Activated CD4-positive, alpha-beta memory T cell treated with anti-CD3 and anti-CD28 coated beads, Interleukin-2, amount 10 ng/mL, durations not matched to agents 7 days and 5 days (primary cell): ENCODE results near the gene SFMBT2. TPM values are rescaled to one million over a fixed set of nuclear protein-coding genes. Genes with fewer than 3 reads are reported as not detected.
"Not testable (repeated sequence)": the region's sequence is repeated elsewhere in the genome, so short reads cannot be mapped to it uniquely, and the experiment has no call there.

Experiments used
- CTCF ChIA-PET: fragments of 350-600 bp; sonication (Branson Sonifier 250); formaldehyde crosslinking; loops from one replicate; lab custom pipeline; 2021; ENCODE audit warnings: antibody characterized with exemption, inconsistent platforms; lab: Charles Lee
- POLR2A ChIA-PET: fragments of 350-600 bp; sonication (Branson Sonifier 250); formaldehyde crosslinking; loops from one replicate; lab custom pipeline; 2021; ENCODE audit warnings: antibody characterized with exemption; lab: Charles Lee
- DNase-seq: peaks from one replicate; pipeline ENCODE4 v3.0.0-alpha.2; 2020
- H3K27ac Mint-ChIP-seq: one replicate; pipeline ENCODE4 v1.8.0; 2021; ENCODE audit warnings: mild to moderate bottlenecking, mixed read lengths
- H3K27me3 Mint-ChIP-seq: one replicate; pipeline ENCODE4 v1.8.0; 2021; ENCODE audit warnings: mixed read lengths
- H3K36me3 Mint-ChIP-seq: one replicate; pipeline ENCODE4 v1.8.0; 2021; ENCODE audit warnings: low read depth, mixed read lengths
- H3K4me1 Mint-ChIP-seq: one replicate; pipeline ENCODE4 v1.8.0; 2021; ENCODE audit warnings: mixed read lengths
- H3K4me3 Mint-ChIP-seq: one replicate; pipeline ENCODE4 v1.8.0; 2021; ENCODE audit warnings: mild to moderate bottlenecking, mixed read lengths
- H3K9me3 Mint-ChIP-seq: one replicate; pipeline ENCODE4 v1.8.0; 2021; ENCODE audit warnings: mixed read lengths
- total RNA-seq, 2 experiments: library from RNA; stranded (reverse); gene quantifications; one replicate each; pipeline ENCODE4 v1.2.3, GENCODE V29; 2021

SFMBT2 gene
- total RNA-seq, 2 experiments from 2014 or later: 25.8 to 27.0 TPM

DNA sequence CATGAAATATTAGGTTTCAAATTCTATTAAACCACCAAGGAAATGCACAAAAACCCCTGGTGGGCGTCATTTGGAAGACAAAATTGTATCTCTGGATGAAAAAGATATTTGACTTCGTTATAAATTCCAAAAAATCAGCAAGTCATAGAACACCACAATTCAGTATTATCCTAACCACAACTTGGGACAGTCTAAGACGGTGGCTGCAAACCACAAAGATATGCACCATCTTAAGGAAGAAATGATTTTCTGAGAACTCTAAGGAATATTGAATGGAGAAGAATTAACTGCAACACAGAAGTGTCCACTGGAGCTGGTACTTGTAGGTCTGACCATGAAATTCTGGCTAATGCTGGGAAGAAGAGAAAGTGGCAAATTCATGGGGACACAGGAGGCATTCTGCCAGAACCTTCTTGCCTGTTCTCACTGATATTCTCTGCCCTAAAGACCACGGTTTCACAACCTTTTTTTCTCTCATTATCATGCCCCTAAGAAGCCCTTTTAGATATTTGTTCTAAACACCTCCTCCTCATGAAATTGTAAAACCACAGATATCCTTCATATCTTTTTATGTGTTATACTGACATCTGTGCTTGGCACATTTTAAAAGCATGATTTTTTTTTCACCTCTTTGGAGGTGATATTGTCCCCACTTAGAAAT, 92.9 kb downstream of the SFMBT2 start:
- H3K27me3 Mint-ChIP-seq: no peaks in the 10 kb centered on the region
- CTCF ChIA-PET: no interaction called here
- DNase-seq: no peak
- POLR2A ChIA-PET: interaction anchor here (0.6 kb wide), 1 partner anchor 326 kb away, joined by 3 read pairs; no protein-coding TSS in a partner anchor
- H3K36me3 Mint-ChIP-seq: peaks cover 16% of the 10 kb centered on the region
- H3K27ac Mint-ChIP-seq: no peak overlapping the region
- H3K4me3 Mint-ChIP-seq: no peak overlapping the region
- peaks cover 5% of the 10 kb centered on the region for H3K9me3 Mint-ChIP-seq
- peaks cover 46% of the 10 kb centered on the region for H3K4me1 Mint-ChIP-seq

DNA sequence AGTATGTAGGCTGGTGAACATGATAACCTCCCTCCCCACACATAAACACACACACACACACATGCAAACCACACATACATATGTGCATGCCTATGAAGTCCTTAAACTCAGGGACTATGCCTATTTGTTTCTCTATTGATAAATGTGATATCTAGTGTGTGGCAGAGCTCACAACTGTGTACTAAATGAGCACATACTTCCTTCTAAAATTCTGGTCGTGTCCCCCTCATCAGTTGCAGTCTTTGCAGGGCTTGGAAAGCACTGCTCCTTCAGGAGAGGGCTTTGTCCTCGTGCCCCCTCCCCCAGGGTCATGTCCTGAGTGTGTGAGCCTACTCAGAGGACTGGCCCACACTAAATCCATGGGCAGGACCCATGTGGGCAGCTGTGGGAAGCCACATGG, 94.0 kb downstream of the SFMBT2 start:
- POLR2A ChIA-PET: no interaction called here
- peaks cover 9% of the 10 kb centered on the region for H3K36me3 Mint-ChIP-seq
- H3K4me1 Mint-ChIP-seq: peaks cover 46% of the 10 kb centered on the region
- no peak overlapping the region for H3K27ac Mint-ChIP-seq
- no peak for DNase-seq
- no peaks in the 10 kb centered on the region for H3K27me3 Mint-ChIP-seq
- no peak overlapping the region for H3K4me3 Mint-ChIP-seq
- H3K9me3 Mint-ChIP-seq: no peaks in the 10 kb centered on the region
- CTCF ChIA-PET: no interaction called here

DNA sequence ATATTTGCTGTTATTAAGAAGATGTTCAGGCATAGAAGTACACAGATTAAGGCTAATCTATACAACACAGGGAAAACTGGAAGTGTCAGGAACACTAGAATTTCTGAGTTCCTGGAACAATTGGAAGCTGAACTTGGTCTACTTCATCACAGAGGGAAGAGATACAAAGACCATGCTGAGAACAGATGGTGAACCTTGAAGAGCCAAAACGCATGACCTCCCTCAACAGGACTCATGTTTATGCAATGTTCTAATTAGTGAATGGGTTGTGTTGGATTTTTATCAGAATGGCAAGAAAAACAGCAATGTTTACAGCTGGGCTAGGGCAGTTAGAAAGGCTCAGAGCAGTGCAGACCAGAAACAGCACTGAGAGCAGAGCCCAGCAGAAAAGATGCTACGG, 94.9 kb downstream of the SFMBT2 start:
- Mint-ChIP-seq H3K9me3 (no peaks in the 10 kb centered on the region), H3K4me1 (peaks cover 46% of the 10 kb centered on the region), H3K27ac (no peak overlapping the region), H3K27me3 (no peaks in the 10 kb centered on the region), H3K36me3 (peaks cover 11% of the 10 kb centered on the region), H3K4me3 (no peak overlapping the region)
- no peak for DNase-seq
- ChIA-PET POLR2A (no interaction called here), CTCF (no interaction called here)

DNA sequence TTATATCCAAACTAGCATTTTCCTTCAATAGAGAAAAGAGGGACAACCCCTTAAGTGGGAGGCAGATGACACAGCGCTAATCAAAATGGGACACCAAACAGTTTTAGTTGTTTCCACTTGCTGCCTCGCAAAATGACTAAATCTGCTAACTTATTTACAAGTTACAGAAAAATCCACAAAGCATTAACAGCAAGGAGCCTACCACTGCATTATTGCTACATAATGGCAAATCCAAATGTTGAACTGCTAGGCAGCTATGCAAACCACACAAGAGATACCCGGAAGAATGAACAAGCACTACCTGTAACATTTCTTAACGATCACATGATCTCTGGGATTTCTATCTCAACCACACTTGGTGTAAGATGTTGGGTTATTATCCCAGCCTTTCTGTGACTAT, 96.7 kb downstream of the SFMBT2 start:
- Mint-ChIP-seq H3K4me1 (peaks cover 38% of the 10 kb centered on the region), H3K4me3 (no peak overlapping the region), H3K9me3 (no peaks in the 10 kb centered on the region), H3K27me3 (no peaks in the 10 kb centered on the region), H3K36me3 (peaks cover 5% of the 10 kb centered on the region), H3K27ac (no peak overlapping the region)
- CTCF ChIA-PET: no interaction called here
- POLR2A ChIA-PET: no interaction called here
- no peak for DNase-seq

DNA sequence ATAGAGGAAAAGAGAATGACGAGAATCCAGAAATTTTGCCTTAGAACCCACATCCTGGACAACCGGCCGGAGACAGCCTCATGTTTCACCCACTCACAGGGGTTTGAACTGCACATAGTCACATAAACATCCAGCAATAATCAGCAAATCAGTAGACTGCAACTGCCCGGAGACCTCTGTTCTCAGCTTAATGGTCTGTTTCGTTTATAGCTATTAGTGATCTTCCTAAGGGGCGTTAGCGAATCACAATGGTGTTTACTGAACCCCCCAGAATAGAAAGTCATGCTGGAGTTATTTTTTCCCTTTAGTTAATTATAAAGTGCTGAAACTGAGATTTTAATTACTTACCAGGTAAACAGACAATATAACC, 98.4 kb downstream of the SFMBT2 start:
- H3K4me3 Mint-ChIP-seq: no peak overlapping the region
- peaks cover under 1% of the 10 kb centered on the region for H3K9me3 Mint-ChIP-seq
- CTCF ChIA-PET: no interaction called here
- H3K36me3 Mint-ChIP-seq: peaks cover 7% of the 10 kb centered on the region
- no peak for DNase-seq
- no peaks in the 10 kb centered on the region for H3K27me3 Mint-ChIP-seq
- POLR2A ChIA-PET: no interaction called here
- H3K4me1 Mint-ChIP-seq: peaks cover 23% of the 10 kb centered on the region
- no peak overlapping the region for H3K27ac Mint-ChIP-seq

DNA sequence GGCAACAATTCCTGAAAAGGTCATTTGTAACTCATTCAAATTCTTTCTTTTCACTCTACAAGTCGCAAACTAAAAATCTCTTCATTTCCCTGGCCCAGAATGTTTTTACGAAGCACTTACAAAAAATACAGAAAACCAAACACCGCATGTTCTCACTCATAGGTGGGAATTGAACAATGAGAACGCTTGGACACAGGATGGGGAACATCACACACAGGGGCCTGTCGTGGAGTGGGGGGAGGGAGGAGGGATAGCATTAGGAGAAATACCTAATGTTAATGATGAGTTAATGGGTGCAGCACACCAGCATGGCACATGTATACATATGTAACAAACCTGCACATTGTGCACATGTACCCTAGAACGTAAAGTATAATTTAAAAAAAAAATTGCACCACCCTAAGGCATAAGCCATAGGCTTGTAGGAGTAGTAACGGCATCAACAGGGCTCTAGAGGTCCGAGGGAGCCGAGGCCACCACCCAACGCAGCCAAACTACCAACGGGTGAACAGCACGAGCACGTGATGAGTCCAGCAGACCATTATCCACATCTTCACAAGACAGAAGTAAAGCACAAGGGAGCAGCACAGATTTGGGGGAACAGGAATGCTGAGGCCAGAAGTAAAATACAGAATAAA, 98.9 kb downstream of the SFMBT2 start:
- not testable (repeated sequence) for H3K27me3 Mint-ChIP-seq

DNA sequence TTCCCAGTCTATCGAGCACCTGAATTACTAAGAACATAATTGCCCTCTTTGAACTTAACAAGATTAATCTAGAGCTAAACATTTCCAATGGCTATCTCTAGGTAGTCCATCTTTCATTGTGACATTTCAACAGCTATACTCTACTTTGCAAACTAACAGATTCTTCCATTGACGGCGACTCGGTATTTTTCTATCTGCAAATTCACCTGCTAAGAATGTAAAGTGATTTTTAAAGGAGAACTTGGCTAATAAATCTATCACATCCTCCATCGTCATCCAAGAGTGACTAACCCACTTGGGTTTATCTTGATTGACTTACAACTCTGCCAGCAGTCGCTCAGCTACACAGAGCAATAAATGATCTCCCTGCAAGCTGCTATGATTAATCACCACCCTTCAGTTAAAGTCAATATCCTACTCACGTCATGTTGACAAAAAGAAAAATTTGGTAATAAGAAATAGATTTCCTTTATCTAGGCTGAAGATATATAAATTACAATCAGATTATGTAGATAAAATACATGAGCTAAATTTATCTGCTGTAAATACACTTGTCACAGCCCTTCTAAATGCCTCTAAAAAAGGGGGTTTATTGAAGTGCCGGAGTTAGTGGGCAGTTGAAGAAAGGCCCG, 99.5 kb downstream of the SFMBT2 start:
- Mint-ChIP-seq H3K4me3 (no peak overlapping the region), H3K27ac (no peak overlapping the region), H3K36me3 (peaks cover 4% of the 10 kb centered on the region), H3K9me3 (peaks cover 4% of the 10 kb centered on the region), H3K27me3 (no peaks in the 10 kb centered on the region), H3K4me1 (peaks cover 23% of the 10 kb centered on the region)
- no peak for DNase-seq
- CTCF ChIA-PET: no interaction called here
- POLR2A ChIA-PET: no interaction called here

More for the DNA sequence above, 98.9 kb downstream of the SFMBT2 start:
- H3K36me3 Mint-ChIP-seq, DNase-seq, H3K27ac Mint-ChIP-seq, H3K9me3 Mint-ChIP-seq, CTCF ChIA-PET, POLR2A ChIA-PET, H3K4me3 Mint-ChIP-seq: not testable (repeated sequence)
- H3K4me1 Mint-ChIP-seq: peaks cover 23% of the 10 kb centered on the region

DNA sequence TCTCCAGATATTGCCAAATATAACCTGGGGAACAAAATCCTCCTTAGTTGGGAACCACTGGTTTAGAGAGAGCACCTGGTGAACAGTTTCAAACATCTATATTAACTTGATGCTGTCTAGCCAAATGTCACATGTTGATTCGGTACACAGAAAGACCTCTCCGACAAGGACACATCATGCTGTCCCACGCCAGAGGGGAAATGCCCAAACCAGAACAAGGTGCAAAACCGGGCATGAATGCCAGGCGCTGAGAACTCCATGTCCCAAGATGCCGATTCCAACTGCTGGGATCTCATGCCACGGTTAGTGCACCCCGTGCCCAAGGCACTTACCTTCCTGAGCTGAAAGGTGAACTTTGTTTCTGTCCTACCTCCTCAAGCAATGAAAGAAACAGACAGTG, 100.8 kb downstream of the SFMBT2 start:
- Mint-ChIP-seq H3K9me3 (peaks cover 4% of the 10 kb centered on the region), H3K36me3 (peaks cover 7% of the 10 kb centered on the region), H3K4me3 (no peak overlapping the region), H3K4me1 (peaks cover 17% of the 10 kb centered on the region), H3K27me3 (no peaks in the 10 kb centered on the region), H3K27ac (no peak overlapping the region)
- ChIA-PET POLR2A (no interaction called here), CTCF (no interaction called here)
- no peak for DNase-seq

DNA sequence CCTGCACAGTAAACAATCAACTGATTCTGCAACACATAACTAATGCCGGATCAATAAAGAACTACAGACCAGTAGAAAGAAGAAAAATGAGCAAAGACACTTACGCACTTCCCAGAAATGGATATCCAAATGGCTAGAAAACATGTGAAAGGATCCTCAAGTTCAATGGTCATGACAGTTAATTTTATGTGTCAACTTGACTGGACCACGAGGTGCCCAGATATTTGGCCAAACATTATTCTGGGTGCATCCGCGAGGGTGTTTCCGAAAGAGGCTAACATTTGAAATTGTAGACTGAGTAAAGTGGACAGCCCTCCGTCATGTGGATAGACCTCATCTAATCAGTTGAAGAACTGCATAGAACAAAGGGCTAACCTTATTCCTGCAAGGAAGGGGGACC, 102.0 kb downstream of the SFMBT2 start:
- Mint-ChIP-seq H3K9me3 (peaks cover 4% of the 10 kb centered on the region), H3K27me3 (no peaks in the 10 kb centered on the region), H3K4me3 (no peak overlapping the region), H3K27ac (no peak overlapping the region), H3K4me1 (peaks cover 5% of the 10 kb centered on the region), H3K36me3 (peaks cover 12% of the 10 kb centered on the region)
- DNase-seq: no peak
- CTCF ChIA-PET: no interaction called here
- POLR2A ChIA-PET: no interaction called here

DNA sequence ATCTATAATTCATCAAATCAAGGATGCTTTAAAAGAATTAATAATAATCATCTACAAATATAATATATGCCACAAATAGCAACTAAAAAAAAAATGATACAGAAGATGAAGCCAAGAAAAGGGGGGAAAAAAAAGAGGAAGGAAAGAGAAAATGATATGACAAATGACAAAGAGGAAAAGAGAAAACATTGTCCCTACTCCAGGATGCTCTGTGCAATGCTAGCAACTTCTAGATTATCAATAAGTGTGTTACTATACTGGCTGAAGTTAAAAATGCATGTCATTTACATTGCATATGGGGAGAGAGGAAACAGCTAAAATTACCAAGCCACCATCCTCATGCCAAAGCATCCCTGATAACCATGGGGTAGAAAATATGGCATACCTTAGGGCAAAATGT, 104.2 kb downstream of the SFMBT2 start:
- DNase-seq: no peak
- no peaks in the 10 kb centered on the region for H3K4me1 Mint-ChIP-seq
- no peak overlapping the region for H3K4me3 Mint-ChIP-seq
- POLR2A ChIA-PET: no interaction called here
- no peak overlapping the region for H3K27ac Mint-ChIP-seq
- peaks cover 15% of the 10 kb centered on the region for H3K36me3 Mint-ChIP-seq
- CTCF ChIA-PET: no interaction called here
- H3K27me3 Mint-ChIP-seq: no peaks in the 10 kb centered on the region
- peaks cover 4% of the 10 kb centered on the region for H3K9me3 Mint-ChIP-seq

DNA sequence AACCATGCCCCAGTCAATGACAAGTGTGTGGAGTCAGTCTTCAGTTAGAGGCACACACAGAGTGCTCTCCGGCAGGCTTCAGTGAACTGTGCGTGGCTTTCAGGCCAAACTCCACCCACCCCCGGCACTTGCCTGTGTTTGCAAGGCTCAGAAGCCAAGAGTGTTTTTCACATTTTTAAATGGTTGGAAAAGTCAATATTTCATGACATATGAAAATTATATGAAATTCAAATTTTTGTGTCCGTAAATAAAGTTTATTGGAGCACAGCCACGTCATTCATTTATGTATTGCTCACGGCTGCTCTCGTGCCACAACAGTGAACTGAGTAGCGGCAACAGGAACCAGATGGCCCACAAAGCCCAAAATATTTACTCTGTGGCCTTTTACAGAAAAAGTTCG, 104.7 kb downstream of the SFMBT2 start:
- Mint-ChIP-seq H3K4me1 (no peaks in the 10 kb centered on the region), H3K27me3 (no peaks in the 10 kb centered on the region), H3K27ac (no peak overlapping the region), H3K9me3 (peaks cover 4% of the 10 kb centered on the region), H3K36me3 (peaks cover 14% of the 10 kb centered on the region), H3K4me3 (no peak overlapping the region)
- ChIA-PET POLR2A (no interaction called here), CTCF (no interaction called here)
- DNase-seq: no peak

DNA sequence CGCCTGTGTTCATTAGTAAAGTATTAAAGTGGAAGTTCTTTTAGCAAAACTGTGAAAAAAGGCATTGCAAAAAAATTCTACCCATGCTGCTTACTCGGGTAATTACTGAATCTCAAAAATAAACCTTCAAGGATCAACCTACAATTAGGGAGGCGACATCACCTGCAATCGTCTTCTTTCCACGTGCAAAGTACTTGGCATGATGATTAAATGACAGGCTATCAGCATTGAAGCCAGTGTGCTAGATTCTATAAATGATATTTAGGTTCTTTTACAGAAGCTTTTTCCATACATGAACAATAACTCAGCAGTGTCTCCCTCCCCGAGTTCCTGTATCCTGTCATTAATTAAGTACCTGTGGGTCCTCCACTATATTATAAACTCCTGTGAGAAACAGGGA, 105.8 kb downstream of the SFMBT2 start:
- ChIA-PET POLR2A (no interaction called here), CTCF (no interaction called here)
- H3K27me3 Mint-ChIP-seq: no peaks in the 10 kb centered on the region
- H3K9me3 Mint-ChIP-seq: peaks cover 4% of the 10 kb centered on the region
- peaks cover 17% of the 10 kb centered on the region for H3K36me3 Mint-ChIP-seq
- no peak for DNase-seq
- H3K4me1 Mint-ChIP-seq: no peaks in the 10 kb centered on the region
- H3K27ac Mint-ChIP-seq: no peak overlapping the region
- H3K4me3 Mint-ChIP-seq: no peak overlapping the region

DNA sequence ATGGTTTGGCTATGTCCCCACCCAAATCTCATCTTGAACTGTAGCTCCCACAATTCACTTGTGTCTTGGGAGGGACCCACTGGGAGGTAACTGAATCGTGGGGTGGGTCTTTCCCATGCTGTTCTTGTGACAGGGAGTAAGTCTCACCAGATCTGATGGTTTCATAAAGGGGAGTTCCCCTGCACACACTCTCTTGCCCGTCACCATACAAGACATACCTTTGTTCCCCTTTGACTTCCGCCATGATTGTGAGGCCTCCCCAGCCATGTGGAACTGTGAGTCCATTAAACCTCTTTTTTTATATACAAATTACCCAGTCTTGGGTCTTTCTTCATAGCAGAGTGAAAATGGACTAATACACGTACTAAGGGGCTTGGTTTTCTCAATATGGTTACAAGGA, 106.7 kb downstream of the SFMBT2 start:
- Mint-ChIP-seq H3K27ac (no peak overlapping the region), H3K36me3 (peaks cover 20% of the 10 kb centered on the region)
- CTCF ChIA-PET: no interaction called here

More for the DNA sequence above, 106.7 kb downstream of the SFMBT2 start:
- POLR2A ChIA-PET: no interaction called here
- Mint-ChIP-seq H3K9me3 (peaks cover 4% of the 10 kb centered on the region), H3K4me3 (no peak overlapping the region), H3K27me3 (no peaks in the 10 kb centered on the region), H3K4me1 (no peaks in the 10 kb centered on the region)
- DNase-seq: no peak
